Pancreas (tissue), 10 donors: ENCODE data around the gene ITCH. TPM values are rescaled to one million over a fixed set of nuclear protein-coding genes. Genes with fewer than 3 reads are reported as not detected.

Experiments
- ATAC-seq, 4 donors: fragments of 200-7000 bp; cut with Tn5 transposase; one replicate each; pipeline versions ENCODE4 v1.8.0 to v1.9.1; 2020; ENCODE audit warnings: mild to moderate bottlenecking in 4 of 4, moderate library complexity in 4 of 4
- DNase-seq, 6 donors: peaks; one replicate each; pipeline ENCODE4 v3.0.0-alpha.2; 2020
- FAIRE-seq: peaks from 2 replicates; lab custom pipeline; 2012; peaks lifted over from hg19 to GRCh38; lab: Jason Lieb, UNC
- H3K27ac ChIP-seq, 4 donors: fragments of 200-600 bp; sonication (generic); 1 replicate in 3 of 4; 2 replicates in 1 of 4; pipeline versions ENCODE4 v1.5.0 to v1.8.0; 2020
- H3K27me3 ChIP-seq, 4 donors: fragments of 200-600 bp; one replicate each; pipeline ENCODE4 v1.8.0; 2021
- H3K36me3 ChIP-seq, 3 donors: fragments of 200-600 bp; sonication (generic) in 1 of 3; one replicate each; pipeline versions ENCODE4 v1.5.0 to v1.8.0; 2020 to 2021
- H3K4me1 ChIP-seq, 3 donors: fragments of 200-600 bp; one replicate each; pipeline ENCODE4 v1.8.0; 2021
- H3K4me3 ChIP-seq, 4 donors: fragments of 200-600 bp; sonication (generic) in 2 of 4; one replicate each; pipeline versions ENCODE4 v1.5.0 to v1.8.0; 2020 to 2021
- H3K9me3 ChIP-seq, 4 donors: fragments of 200-600 bp; one replicate each; pipeline ENCODE4 v1.8.0; 2021
- CTCF ChIP-seq, 4 donors: fragments of 200-600 bp; sonication (generic) in 3 of 4; IDR thresholded peaks; one replicate each; pipeline versions ENCODE4 v1.5.0 to v1.8.0; 2021; ENCODE audit warnings: antibody characterized with exemption in 4 of 4
- WGBS, 2 donors: extraction: QIAGEN DNeasy Blood & Tissue Kit; methylation state at CpG; one replicate each; pipeline ENCODE4 v1.1.7; 2013; 5-methylcytosine and 5-hydroxymethylcytosine counted together
- intact Hi-C, 3 donors: fragments of 100-400 bp; cut with DNase I; formaldehyde crosslinking; loops; one replicate each; pipeline versions ENCODE4 v1.11.1 to v1.14.2; 2022
- polyA plus RNA-seq, 2 donors: library from polyadenylated mRNA; stranded (reverse); fragments of 200-250 nt; gene quantifications; one replicate each; pipeline ENCODE4 v1.2.3, GENCODE V29; 2013
- total RNA-seq, 6 donors: library from RNA; stranded (reverse); fragmentation: NEBNext Ultra II Directional in 4 of 6; extraction: Animal tissue kit (Norgen Biotek cat#: 25700) in 4 of 6; gene quantifications; one replicate each; pipeline versions ENCODE4 v1.2.1 to v1.2.4, GENCODE V29; 2021 to 2023
- donor health status: healthy with polysubstance abuse.
- donor health status: DM: no; HTN: no; CAD: no; lungs with moderate emphysema.
- donor health status: DM: no; HTN: no; CAD: no.
- donor health status: control.
- donor health status: control.
- donor health status: Bipolar disorder and iron deficiency.
- donor health status: DM: yes; HTN: yes; CAD: no.
- donor health status: DM: no; HTN: no; CAD: no.
- donor health status: DM: no; HTN: no; CAD: no.
- donor health status: DM: yes; HTN: yes; CAD: no.

The ITCH gene
- total and polyA plus RNA-seq, 8 donors = 5.7 to 37.0 (median 20.5) TPM

- ATAC-seq (no peak), FAIRE-seq (no peak), DNase-seq (no peak)
- 91 to 93% methylated on average over 2 of the region's 2 CpGs for WGBS, 2 donors
- intact Hi-C loops = loop anchor here in 1 of 3 donors (10.0 kb wide), 1 partner anchor 229 kb away; no protein-coding TSS in a partner anchor
- Histone ChIP-seq H3K27me3 (no peaks in the 10 kb centered on the region), H3K36me3 (peaks cover 3 to 46% (median 14%) of the 10 kb centered on the region in 3 donors), H3K4me1 (no peaks in the 10 kb centered on the region), H3K27ac (no peak overlapping the region), H3K4me3 (no peak overlapping the region), H3K9me3 (no peaks in the 10 kb centered on the region)
- no peak for TF ChIP-seq CTCF (IDR thresholded peaks at IDR 0.05)
Measured at GRCh38 chr20:34535857-34536256, 172.8 kb downstream of the ITCH start.

- Histone ChIP-seq H3K27me3 (no peaks in the 10 kb centered on the region), H3K36me3 (peaks cover 3 to 57% (median 14%) of the 10 kb centered on the region in 3 donors), H3K27ac (no peak overlapping the region), H3K4me1 (no peaks in the 10 kb centered on the region), H3K9me3 (no peaks in the 10 kb centered on the region), H3K4me3 (no peak overlapping the region)
- WGBS, 2 donors = 53 to 58% methylated on average over 10 of the region's 10 CpGs
- ATAC-seq (peak in 3 of 4 donors; percentile 68 to 88 (median 75)), FAIRE-seq (no peak), DNase-seq (peak in 5 of 6 donors; percentile 45 to 81 (median 57))
- intact Hi-C loops = loop anchor here in 1 of 3 donors (10.0 kb wide), 1 partner anchor 228 kb away; no protein-coding TSS in a partner anchor
- peak in 2 of 4 donors; percentile 14 to 40 for TF ChIP-seq CTCF (IDR thresholded peaks at IDR 0.05)
Measured at GRCh38 chr20:34536798-34537394, 173.8 kb downstream of the ITCH start.

GRCh38 chr20:34537651-34538050 is 174.6 kb downstream of the ITCH start:
- 86 to 87% methylated on average over 7 to 8 of the region's 8 CpGs for WGBS, 2 donors
- H3K9me3 ChIP-seq = no peaks in the 10 kb centered on the region
- FAIRE-seq = no peak
- no peaks in the 10 kb centered on the region for H3K27me3 ChIP-seq
- peak in 1 of 6 donors; percentile 34 for DNase-seq
- no peak overlapping the region for H3K27ac ChIP-seq
- no peak overlapping the region for H3K4me3 ChIP-seq
- peak in 1 of 4 donors; percentile 8 for ATAC-seq
- no peak for TF ChIP-seq CTCF (IDR thresholded peaks at IDR 0.05)
- H3K36me3 ChIP-seq = peaks cover 3 to 61% (median 14%) of the 10 kb centered on the region in 3 donors
- H3K4me1 ChIP-seq = no peaks in the 10 kb centered on the region
- intact Hi-C loops = loop anchor here in 1 of 3 donors (10.0 kb wide), 1 partner anchor 227 kb away; no protein-coding TSS in a partner anchor

- 24 to 26% methylated on average over 5 of the region's 5 CpGs for WGBS, 2 donors
- intact Hi-C loops = loop anchor here in 1 of 3 donors (10.0 kb wide), 1 partner anchor 226 kb away; no protein-coding TSS in a partner anchor
Measured at GRCh38 chr20:34538671-34539123, 175.6 kb downstream of the ITCH start.

More at GRCh38 chr20:34538671-34539123, 175.6 kb downstream of the ITCH start:
- Histone ChIP-seq H3K27ac (no peak overlapping the region), H3K9me3 (no peaks in the 10 kb centered on the region), H3K4me1 (no peaks in the 10 kb centered on the region), H3K4me3 (no peak overlapping the region), H3K27me3 (no peaks in the 10 kb centered on the region), H3K36me3 (peaks cover 3 to 55% (median 9%) of the 10 kb centered on the region in 3 donors)
- no peak for FAIRE-seq
- DNase-seq = peak in 5 of 6 donors; percentile 24 to 77 (median 58)
- ATAC-seq = peak; percentile 67 to 88 (median 82)
- TF ChIP-seq CTCF (IDR thresholded peaks at IDR 0.05) = peak; percentile 58 to 78 (median 68)
